HTR-8/SVneo (cell line): ENCODE results near the gene DTWD2.
"Not testable (repeated sequence)": the region's sequence is repeated elsewhere in the genome, so short reads cannot be mapped to it uniquely, and the experiment has no call there.

ENCODE experiments used
- DNase-seq: peaks from one replicate; pipeline ENCODE4 v3.0.0; 2011; ENCODE audit warnings: low spot score, mixed read lengths; ENCODE audit not compliant: insufficient read length
- FAIRE-seq: peaks from 2 replicates; lab custom pipeline; 2011; peaks lifted over from hg19 to GRCh38; lab: Jason Lieb, UNC

Gene DTWD2

DNA sequence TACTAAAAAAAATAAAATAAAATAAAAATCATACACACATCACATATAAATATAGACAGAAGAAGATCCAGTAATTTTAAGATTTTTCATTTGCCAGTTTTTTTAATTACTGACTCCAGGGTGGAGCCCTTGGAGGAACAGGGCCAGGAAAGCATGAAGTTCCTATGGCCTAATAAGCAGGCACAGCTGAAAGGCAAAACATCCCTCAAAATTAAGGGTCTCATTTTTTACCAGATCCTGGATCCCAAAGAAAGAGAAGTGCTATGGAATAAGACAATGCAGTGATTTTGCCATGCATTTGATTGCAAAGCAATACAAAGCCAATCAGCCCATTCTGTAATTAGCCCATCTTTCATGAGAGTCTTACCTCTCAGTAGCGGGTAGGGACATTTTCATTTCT, 11.3 kb upstream of the DTWD2 start:
- FAIRE-seq = no peak
- no peak for DNase-seq

DNA sequence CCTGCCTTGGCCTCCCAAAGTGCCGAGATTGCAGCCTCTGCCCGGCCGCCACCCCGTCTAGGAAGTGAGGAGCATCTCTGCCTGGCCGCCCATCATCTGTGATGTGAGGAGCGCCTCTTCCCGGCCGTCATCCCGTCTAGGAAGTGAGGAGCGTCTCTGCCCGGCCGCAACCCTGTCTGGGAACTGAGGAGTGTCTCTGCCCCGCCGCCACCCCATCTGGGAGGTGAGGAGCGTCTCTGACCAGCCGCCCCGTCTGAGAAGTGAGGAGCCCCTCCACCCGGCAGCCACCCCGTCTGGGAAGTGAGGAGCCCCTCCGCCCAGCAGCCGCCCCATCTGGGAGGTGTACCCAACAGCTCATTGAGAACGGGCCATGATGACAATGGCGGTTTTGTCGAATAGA, 10.5 kb upstream of the DTWD2 start:
- not testable (repeated sequence) for DNase-seq, FAIRE-seq

- DNase-seq = no peak
- FAIRE-seq = no peak
Measured at GRCh38 chr5:118996098-118996497, 7.8 kb upstream of the DTWD2 start.

DNA sequence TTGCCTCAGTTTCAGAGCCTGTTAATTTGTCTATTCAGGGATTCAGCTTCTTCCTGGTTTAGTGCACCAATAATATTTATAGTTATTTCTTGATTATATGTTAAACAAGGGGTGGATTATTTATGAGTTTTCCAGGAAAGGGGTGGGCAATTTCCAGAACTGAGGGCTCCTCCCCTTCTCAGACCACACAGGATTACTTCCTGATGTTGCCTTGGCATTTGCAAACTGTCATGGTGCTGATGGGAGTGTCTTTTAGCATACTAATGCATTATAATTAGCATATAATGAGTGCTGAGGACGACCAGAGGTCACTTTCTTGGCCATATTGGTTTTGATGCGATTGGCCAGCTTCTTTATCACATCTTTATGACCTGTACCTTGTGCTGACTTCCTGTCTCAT, 6.2 kb upstream of the DTWD2 start:
- no peak for DNase-seq
- FAIRE-seq = no peak

DNA sequence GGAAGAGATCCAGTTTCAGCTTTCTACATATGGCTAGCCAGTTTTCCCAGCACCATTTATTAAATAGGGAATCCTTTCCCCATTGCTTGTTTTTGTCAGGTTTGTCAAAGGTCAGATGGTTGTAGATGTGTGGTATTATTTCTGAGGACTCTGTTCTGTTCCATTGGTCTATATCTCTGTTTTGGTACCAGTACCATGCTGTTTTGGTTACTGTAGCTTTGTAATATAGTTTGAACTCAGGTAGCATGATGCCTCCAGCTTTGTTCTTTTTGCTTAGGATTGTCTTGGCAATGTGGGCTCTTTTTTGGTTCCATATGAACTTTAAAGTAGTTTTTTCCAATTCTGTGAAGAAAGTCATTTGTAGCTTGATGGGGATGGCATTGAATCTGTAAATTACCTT, 4.8 kb upstream of the DTWD2 start:
- not testable (repeated sequence) for FAIRE-seq, DNase-seq

DNA sequence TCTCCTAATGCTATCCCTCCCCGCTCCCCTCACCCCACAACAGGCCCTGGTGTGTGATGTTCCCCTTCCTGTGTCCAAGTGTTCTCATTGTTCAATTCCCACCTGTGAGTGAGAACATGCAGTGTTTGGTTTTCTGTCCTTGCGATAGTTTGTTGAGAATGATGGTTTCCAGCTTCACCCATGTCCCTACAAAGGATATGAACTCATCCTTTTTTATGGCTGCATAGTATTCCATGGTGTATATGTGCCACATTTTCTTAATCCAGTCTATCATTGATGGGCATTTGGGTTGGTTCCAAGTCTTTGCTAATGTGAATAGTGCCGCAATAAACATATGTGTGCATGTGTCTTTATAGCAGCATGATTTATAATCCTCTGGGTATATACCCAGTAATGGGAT, 3.7 kb upstream of the DTWD2 start:
- not testable (repeated sequence) for DNase-seq, FAIRE-seq

GRCh38 chr5:118990582-118990981, 2.2 kb upstream of the DTWD2 start:
- FAIRE-seq = no peak
- no peak for DNase-seq

DNA sequence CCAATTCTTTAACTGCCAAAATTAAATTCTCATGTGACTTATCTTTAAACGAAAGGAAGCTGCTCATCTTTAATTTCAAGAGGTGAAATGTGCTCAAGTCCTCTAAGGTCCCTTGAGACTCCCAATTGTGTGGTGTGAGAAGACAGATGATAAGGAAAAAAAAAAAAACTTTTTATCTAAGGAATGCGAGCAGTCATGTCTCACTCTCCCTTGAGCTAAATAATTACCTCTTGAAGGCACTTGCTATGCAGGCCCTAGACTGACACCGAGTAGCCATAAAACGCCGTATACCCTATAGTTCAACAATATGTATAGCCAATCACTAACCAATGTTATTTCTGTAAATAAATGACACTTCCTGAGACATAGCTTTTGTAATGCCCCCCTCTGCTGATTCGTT, 1.5 kb upstream of the DTWD2 start:
- FAIRE-seq (no peak), DNase-seq (no peak)

- DNase-seq (no peak), FAIRE-seq (no peak)
Measured at GRCh38 chr5:118988866-118989180, 476 bp upstream of the DTWD2 start.

DNA sequence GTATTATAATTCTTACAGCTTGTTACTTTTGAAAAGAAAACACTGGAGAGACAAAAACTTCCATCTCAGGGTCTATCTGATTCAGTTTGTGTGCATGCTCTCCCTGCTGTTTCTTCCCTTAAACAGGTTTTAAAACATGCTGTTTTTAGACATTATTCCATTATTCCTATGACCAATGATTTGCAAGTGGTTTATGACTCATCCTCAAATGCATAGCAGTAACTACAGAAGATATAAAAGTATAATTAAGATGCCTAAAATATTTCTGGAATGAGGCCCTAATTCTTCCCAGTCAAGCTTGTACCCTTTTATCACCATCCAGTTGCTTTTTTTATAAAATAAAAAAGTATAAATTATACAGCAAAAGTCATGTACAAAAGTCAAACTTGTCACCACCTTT, 3.7 kb downstream of the DTWD2 start:
- FAIRE-seq (no peak), DNase-seq (peak; percentile 24)

- no peak for FAIRE-seq
Measured at GRCh38 chr5:118981783-118982182, 6.6 kb downstream of the DTWD2 start.

GRCh38 chr5:118980438-118980837, 7.9 kb downstream of the DTWD2 start:
- no peak for FAIRE-seq

More at GRCh38 chr5:118981783-118982182, 6.6 kb downstream of the DTWD2 start:
- no peak for DNase-seq

DNA sequence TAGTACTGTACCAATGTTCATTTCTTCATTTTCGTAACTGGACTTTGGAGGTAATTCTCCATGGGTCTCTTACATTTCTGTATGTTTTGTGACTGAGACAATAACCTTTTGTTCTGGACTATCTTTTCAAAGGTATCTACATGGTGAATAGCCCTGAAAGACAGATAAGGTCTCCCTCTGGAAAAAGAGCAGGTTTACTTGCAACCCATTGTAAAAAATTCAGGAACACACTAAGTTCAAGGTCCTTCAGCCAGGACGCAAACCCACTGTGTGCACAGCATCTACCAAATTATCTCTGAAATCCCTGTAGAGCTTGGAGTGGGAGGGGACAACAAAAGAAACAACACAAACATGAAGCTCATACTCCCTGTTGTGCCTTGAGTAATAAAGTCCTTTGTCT, 8.3 kb downstream of the DTWD2 start:
- no peak for DNase-seq

More at GRCh38 chr5:118980438-118980837, 7.9 kb downstream of the DTWD2 start:
- DNase-seq = no peak

DNA sequence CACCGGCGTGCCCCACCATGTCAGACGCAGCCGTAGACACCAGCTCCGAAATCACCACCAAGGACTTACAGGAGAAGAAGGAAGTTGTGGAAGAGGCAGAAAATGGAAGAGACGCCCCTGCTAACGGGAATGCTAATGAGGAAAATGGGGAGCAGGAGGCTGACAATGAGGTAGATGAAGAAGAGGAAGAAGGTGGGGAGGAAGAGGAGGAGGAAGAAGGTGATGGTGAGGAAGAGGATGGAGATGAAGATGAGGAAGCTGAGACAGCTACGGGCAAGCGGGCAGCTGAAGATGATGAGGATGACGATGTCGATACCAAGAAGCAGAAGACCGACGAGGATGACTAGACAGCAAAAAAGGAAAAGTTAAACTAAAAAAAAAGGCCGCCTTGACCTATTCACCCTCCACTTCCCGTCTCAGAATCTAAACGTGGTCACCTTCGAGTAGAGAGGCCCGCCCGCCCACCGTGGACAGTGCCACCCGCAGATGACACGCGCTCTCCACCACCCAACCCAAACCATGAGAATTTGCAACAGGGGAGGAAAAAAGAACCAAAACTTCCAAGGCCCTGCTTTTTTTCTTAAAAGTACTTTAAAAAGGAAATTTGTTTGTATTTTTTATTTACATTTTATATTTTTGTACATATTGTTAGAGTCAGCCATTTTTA, 14.4 kb downstream of the DTWD2 start:
- not testable (repeated sequence) for DNase-seq, FAIRE-seq

More for the DNA sequence above, 8.3 kb downstream of the DTWD2 start:
- no peak for FAIRE-seq

GRCh38 chr5:118968925-118969375, 19.4 kb downstream of the DTWD2 start:
- DNase-seq (no peak), FAIRE-seq (no peak)

GRCh38 chr5:118968406-118968911, 19.9 kb downstream of the DTWD2 start:
- DNase-seq (no peak), FAIRE-seq (no peak)

GRCh38 chr5:118967059-118967508, 21.3 kb downstream of the DTWD2 start:
- no peak for FAIRE-seq
- DNase-seq = no peak

DNA sequence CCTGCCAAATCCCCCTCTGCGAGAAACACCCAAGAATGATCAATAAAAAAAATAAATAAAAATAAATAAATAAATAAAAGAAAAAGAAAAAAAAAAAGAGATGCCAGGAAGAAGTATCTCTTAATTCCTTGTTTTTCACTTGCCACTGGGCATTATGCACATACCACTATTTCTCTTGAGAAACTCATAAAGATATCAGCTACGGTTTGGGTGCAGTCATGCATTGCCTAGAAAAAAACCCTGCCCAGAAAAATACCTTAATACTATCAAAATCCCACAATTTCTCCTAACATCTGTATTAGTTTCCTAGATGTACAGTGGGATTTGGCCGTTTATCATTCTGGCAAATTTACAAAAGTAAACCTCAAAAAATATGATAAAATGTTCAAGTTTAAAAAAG, 22.5 kb downstream of the DTWD2 start:
- DNase-seq (no peak), FAIRE-seq (no peak)

DNA sequence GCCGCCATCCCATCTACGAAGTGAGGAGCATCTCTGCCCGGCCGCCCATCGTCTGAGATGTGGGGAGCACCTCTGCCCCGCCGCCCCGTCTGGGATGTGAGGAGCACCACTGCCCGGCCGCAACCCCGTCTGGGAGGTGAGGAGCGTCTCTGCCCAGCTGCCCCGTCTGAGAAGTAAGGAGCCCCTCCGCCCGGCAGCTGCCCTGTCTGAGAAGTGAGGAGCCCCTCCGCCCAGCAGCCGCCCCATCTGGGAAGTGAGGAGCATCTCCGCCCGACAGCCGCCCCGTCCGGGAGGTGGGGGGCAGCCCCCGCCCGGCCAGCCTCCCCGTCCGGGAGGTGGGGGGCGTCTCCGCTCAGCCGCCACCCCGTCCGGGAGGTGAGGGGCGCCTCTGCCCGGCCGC, 23.4 kb downstream of the DTWD2 start:
- FAIRE-seq = not testable (repeated sequence)

GRCh38 chr5:118964388-118964787, 24.0 kb downstream of the DTWD2 start:
- FAIRE-seq, DNase-seq: not testable (repeated sequence)

More for the DNA sequence above, 23.4 kb downstream of the DTWD2 start:
- not testable (repeated sequence) for DNase-seq

DNA sequence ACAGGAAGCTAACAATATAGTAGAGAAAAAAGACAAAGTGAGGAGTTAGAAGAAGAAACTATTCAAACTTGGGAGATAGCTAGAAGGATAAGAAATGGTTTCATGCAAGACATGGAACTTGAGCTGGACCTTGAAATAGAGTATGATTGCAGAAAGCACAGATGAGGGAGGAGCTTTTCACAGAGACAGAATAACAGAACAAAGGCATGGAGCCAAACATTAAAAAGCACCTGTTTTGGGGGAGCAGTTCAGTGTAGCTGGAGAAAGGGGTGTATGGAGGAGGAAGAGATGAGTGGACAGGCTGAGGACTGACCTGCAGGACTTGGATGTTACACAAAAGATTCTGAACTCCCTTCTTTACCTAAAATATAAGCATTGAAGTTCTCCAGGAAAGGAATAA, 25.2 kb downstream of the DTWD2 start:
- FAIRE-seq (no peak), DNase-seq (no peak)

GRCh38 chr5:118960557-118960956, 27.8 kb downstream of the DTWD2 start:
- FAIRE-seq = no peak
- DNase-seq = no peak
